KBM-7 (cell line): ENCODE measurements around the gene METTL1.
"Not testable (repeated sequence)": the region's sequence is repeated elsewhere in the genome, so short reads cannot be mapped to it uniquely, and the experiment has no call there.

Experiments
- DNase-seq: peaks from one replicate; pipeline ENCODE4 v3.0.0-alpha.2; 2015
- in situ Hi-C: fragments of 300-500 bp; cut with MboI; formaldehyde crosslinking; loops from 2 replicates; pipeline ENCODE4 v1.14.3; 2020; ENCODE audit warnings: low sequenced_read_pairs, low pct_unique_long_range_greater_than_20kb, mixed read lengths

The METTL1 gene

GRCh38 chr12:57730336-57731067, 41.4 kb downstream of the METTL1 start:
- DNase-seq, result no peak
- in situ Hi-C loops, result no loop called here

DNA sequence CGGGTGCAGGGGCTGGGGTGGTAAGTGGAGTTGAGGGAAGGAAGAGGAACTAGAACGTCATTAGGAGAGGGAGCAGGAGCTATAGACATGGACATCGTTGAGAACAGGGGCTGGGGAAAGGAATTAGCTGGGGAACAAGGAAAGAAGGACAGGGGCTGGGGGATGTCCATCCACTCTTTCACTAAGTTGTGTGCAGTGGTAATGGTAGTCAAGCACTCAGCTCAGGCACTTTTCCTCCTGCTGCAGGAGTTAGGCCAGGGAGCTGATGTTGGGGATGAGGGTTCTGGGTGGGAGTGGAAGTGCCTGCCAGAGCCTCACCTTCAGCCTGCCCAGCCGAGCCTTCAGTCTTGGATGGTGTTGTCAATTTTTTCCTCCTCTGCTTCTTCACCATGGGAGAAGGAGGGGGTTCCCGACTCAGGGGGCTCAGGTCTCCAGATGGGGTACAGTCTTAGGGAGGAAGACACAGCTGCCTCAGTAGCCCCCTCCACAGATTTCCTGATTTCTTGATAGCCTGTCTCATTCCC, 42.5 kb downstream of the METTL1 start:
- DNase-seq, result no peak
- in situ Hi-C loops, result no loop called here

DNA sequence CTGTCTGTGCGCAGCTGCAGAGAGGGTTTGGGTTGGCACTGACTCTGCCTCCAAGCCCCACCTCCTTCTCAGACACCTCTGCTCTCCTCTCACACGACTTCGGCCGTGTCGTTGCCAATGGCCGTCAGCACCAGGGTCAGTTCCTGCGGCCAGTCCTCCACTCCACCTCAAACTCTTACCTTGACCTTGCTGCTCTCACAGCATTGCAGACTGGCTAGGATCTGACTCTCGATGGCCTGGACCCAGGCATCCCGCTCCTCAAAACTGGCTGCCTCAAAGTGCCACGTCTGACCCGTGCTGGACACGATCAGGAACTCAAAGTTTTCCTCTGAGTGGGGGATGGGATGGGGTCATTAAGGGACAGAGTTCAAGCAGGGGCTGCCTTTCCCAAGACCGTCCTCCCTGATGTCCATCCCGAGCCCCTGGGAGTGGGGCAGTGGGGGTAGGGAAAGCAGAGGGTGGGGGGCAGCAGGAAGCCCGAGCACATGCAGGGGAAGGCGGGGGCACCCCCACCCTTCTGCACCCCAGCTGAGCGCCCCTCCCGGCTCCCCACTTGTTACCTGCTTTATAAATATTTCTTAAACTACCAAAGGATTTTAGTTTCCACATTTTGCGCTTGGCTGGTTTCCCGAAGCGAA, 44.0 kb downstream of the METTL1 start:
- DNase-seq, result no peak
- in situ Hi-C loops, result no loop called here

GRCh38 chr12:57726884-57727757, 44.8 kb downstream of the METTL1 start:
- in situ Hi-C loops, result no loop called here
- no peak for DNase-seq

GRCh38 chr12:57726151-57726883, 45.6 kb downstream of the METTL1 start:
- in situ Hi-C loops, result no loop called here
- DNase-seq, result no peak

DNA sequence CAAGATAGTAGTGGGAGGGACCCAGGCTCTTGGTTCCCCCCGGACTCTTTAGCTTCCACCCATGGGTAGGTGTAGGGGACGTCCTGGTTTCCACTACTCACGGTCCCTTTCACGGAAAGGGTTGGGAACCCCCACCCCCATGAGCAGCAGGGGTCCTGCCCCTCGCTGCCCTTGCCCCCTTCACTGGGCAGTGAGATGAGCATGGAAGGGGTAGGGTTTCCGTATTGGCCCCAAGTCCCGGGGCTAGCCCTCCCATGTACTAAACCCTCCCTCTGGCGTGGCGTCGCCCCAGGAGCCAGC, 46.1 kb downstream of the METTL1 start:
- in situ Hi-C loops, result no loop called here
- DNase-seq, result no peak

- DNase-seq, result no peak
- in situ Hi-C loops, result no loop called here
Observed at GRCh38 chr12:57724936-57725740, 46.8 kb downstream of the METTL1 start.

DNA sequence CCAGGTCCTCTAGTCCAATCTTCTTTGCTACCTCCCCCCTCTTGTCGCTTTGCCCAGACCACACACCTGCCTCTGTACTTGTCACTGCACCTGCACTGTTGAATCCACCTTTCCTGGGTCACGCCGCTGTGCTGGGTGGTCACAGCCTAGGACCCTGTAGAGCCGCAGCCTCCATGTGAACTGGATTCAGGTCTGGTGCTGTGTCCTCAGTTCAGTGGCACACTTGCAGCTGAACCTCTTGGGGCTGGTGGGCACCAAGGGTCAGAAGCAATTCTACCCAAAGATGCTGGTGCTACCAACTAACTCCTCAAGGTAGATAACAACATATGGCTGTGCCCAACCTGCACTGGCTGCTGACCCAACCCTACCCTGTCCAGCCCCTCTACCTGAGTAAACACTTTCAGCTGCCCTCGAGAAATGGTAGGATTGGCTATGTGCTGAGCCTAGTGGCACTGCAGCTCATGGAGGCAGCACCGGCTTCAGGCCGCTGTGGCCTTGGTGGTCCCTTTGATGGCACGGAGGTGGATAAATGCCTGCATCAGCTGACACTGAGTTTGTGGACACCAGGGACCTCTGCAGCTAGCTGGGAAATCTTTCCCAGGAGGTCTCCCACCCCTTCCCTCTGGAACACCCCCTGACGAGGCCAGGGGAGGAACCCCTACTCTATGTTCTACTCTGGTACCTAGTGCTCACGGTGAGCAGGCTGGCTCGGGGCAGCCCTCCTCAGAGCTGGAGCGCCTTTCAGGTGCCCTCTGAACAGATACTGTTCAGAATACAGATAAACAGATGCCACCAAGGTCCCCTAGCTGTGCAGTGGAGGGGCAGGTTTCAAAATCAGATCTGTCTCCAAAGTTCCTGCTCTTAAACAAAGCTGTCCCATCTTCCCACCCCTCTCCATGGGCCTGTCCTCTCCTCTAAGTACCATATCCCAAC, 47.6 kb downstream of the METTL1 start:
- in situ Hi-C loops, result no loop called here
- DNase-seq, result no peak

GRCh38 chr12:57723630-57723962, 48.3 kb downstream of the METTL1 start:
- DNase-seq, result no peak
- in situ Hi-C loops, result no loop called here

DNA sequence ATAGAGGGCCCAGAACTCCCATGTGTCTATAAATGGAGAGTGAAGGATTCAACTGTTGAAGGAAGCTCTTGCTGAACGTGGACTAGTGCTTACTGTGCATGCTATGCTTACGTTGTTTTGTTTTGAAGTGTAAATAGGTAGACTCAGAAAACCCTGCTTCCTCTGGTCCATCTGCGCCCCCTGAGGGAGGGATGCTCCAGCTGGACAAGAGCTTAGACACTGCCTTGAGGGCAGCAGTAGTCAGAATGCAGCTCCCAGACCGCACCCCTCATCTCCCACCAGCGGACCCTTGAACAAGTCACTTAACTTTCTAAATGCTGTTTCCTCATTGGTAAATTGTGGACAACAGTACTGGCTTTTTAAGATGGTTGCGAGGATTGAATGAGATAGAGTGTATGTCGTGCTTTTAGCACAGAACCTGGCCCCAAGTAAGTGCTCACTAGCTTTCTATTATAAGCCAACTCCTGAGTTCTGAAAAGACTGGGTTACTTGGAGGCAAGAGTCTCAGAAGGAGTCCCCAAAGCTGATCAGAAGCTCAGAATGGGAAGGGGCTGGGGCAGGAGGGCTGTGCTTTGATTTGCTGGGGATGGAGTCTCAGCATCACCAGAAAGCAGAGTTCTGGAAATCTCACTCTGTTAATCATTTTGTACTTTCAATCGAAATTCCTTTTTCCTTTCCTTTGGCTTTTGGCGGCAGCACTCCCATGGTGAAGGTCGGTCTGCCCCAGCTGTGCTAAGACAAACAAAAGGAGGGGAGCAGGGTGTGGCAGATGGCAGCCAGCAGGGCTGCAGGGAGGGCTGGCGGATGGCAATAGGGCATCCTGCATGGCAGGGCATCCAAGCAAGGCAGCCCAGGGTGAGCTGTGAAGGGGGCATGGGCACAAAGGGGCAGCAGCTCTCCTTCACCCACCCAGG, 48.9 kb downstream of the METTL1 start:
- in situ Hi-C loops, result no loop called here
- no peak for DNase-seq

- DNase-seq, in situ Hi-C loops: not testable (repeated sequence)
Observed at GRCh38 chr12:57721846-57722608, 49.9 kb downstream of the METTL1 start.

GRCh38 chr12:57720606-57721595, 51.0 kb downstream of the METTL1 start:
- DNase-seq, result no peak
- in situ Hi-C loops, result no loop called here

GRCh38 chr12:57719777-57720605, 51.9 kb downstream of the METTL1 start:
- in situ Hi-C loops, result no loop called here
- no peak for DNase-seq
